ENCODE measurements around the gene TMEM242.

Gene TMEM242

GRCh38 chr6:157287247-157287850 is 36.0 kb downstream of the TMEM242 start:
- DNase-seq, result no peak

GRCh38 chr6:157285422-157285779 is 37.9 kb downstream of the TMEM242 start:
- DNase-seq, result no peak

- no peak for DNase-seq
Observed at GRCh38 chr6:157284738-157285421, 38.4 kb downstream of the TMEM242 start.

GRCh38 chr6:157283900-157284737 is 39.2 kb downstream of the TMEM242 start:
- DNase-seq, result no peak

GRCh38 chr6:157283330-157283898 is 39.9 kb downstream of the TMEM242 start:
- DNase-seq, result no peak

- DNase-seq, result no peak
Observed at GRCh38 chr6:157282284-157282683, 41.0 kb downstream of the TMEM242 start.

GRCh38 chr6:157281570-157281969 is 41.7 kb downstream of the TMEM242 start:
- DNase-seq, result peak; percentile 21

GRCh38 chr6:157280947-157281346 is 42.4 kb downstream of the TMEM242 start:
- no peak for DNase-seq

GRCh38 chr6:157280157-157280556 is 43.2 kb downstream of the TMEM242 start:
- DNase-seq, result no peak

- no peak for DNase-seq
Observed at GRCh38 chr6:157278171-157278570, 45.1 kb downstream of the TMEM242 start.

- DNase-seq, result no peak
Observed at GRCh38 chr6:157276731-157277130, 46.6 kb downstream of the TMEM242 start.

- DNase-seq, result no peak
Observed at GRCh38 chr6:157276134-157276532, 47.2 kb downstream of the TMEM242 start.

GRCh38 chr6:157274471-157275226 is 48.7 kb downstream of the TMEM242 start:
- DNase-seq, result peak; percentile 54

GRCh38 chr6:157273756-157274470 is 49.4 kb downstream of the TMEM242 start:
- no peak for DNase-seq

GRCh38 chr6:157272866-157273755 is 50.2 kb downstream of the TMEM242 start:
- DNase-seq, result no peak

GRCh38 chr6:157272372-157272771 is 50.9 kb downstream of the TMEM242 start:
- DNase-seq, result no peak

- no peak for DNase-seq
Observed at GRCh38 chr6:157271911-157272310, 51.4 kb downstream of the TMEM242 start.

- DNase-seq, result no peak
Observed at GRCh38 chr6:157271441-157271840, 51.9 kb downstream of the TMEM242 start.

- no peak for DNase-seq
Observed at GRCh38 chr6:157270916-157271315, 52.4 kb downstream of the TMEM242 start.

- DNase-seq, result no peak
Observed at GRCh38 chr6:157270308-157270707, 53.0 kb downstream of the TMEM242 start.

- no peak for DNase-seq
Observed at GRCh38 chr6:157269261-157269794, 54.0 kb downstream of the TMEM242 start.

Data from NCI-H2029 (cell line).